ENCODE data around the gene SNTG2.

DNA sequence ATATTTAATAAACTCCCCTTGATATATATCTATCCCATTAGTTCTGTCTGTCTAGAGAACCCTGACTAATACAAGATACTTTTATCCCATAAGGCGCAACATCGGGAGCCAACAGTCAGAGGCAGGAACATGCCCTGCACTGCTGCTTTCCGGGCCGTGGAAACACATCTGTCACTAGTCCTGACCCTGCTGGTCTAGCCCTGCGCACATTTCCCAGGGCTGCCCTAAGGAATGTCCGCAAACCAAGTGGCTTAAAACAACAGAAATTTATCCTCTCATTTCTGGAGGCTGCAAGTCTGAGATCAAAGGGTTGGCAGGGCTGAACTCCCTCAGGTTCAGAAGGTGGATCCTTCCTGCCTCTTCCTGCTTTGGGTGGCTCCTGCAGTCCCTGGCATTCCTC is 348.4 kb downstream of the SNTG2 start:
- TF ChIP-seq, protein P1, sequence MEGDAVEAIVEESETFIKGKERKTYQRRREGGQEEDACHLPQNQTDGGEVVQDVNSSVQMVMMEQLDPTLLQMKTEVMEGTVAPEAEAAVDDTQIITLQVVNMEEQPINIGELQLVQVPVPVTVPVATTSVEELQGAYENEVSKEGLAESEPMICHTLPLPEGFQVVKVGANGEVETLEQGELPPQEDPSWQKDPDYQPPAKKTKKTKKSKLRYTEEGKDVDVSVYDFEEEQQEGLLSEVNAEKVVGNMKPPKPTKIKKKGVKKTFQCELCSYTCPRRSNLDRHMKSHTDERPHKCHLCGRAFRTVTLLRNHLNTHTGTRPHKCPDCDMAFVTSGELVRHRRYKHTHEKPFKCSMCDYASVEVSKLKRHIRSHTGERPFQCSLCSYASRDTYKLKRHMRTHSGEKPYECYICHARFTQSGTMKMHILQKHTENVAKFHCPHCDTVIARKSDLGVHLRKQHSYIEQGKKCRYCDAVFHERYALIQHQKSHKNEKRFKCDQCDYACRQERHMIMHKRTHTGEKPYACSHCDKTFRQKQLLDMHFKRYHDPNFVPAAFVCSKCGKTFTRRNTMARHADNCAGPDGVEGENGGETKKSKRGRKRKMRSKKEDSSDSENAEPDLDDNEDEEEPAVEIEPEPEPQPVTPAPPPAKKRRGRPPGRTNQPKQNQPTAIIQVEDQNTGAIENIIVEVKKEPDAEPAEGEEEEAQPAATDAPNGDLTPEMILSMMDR (IDR thresholded peaks at IDR 0.05), result no peak
- no peak for TF ChIP-seq POLR2A (IDR thresholded peaks at IDR 0.05)
